OCI-LY1 (cell line): ENCODE results near the gene PGRMC2.

Source experiments
- EZH2 ChIP-seq: fragments of 200-600 bp; sonication (generic), shearing (Covaris generic); IDR thresholded peaks from 2 replicates; pipeline ENCODE4 v1.8.0; 2017; ENCODE audit warnings: borderline replicate concordance, mixed run types, mild to moderate bottlenecking, antibody characterized with exemption, low read length, moderate library complexity, mixed read lengths
- TF ChIP-seq, protein P1 (sequence below): fragments of 200-600 bp; sonication (generic), shearing (Covaris generic); IDR thresholded peaks from 2 replicates; pipeline ENCODE4 v1.5.1; 2017; ENCODE audit warnings: mild to moderate bottlenecking, antibody characterized with exemption, low read length, moderate library complexity, mixed read lengths

DNA sequence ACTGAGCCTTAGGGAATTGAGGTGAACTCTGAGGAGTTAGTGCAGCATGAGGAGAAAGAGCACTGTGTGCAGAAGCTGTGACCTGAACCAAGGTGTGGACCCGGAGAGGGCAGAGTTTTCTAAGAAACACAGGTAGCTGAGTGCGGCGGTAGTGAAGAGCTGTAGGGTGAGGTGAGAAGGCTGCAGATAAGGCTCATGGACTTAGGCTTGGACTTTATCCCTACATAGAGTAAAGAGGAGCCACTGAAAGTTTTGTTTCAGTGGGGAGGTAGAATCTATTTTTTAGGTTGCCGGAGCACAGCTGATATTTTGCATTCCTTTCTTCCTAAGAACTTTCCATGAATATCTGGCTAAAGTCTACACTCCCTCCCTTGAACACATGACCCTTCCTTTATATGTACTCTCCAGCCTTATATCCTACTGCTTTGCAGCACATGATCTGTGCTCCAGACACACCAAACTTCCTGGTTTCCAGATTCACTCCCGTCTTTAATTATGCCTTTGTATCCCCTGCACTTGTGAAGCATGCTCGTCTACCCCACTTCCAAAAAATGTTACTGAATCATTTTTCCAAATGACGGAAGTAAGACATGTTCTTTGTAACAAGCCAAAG is 10.6 kb upstream of the PGRMC2 start:
- TF ChIP-seq, protein P1, sequence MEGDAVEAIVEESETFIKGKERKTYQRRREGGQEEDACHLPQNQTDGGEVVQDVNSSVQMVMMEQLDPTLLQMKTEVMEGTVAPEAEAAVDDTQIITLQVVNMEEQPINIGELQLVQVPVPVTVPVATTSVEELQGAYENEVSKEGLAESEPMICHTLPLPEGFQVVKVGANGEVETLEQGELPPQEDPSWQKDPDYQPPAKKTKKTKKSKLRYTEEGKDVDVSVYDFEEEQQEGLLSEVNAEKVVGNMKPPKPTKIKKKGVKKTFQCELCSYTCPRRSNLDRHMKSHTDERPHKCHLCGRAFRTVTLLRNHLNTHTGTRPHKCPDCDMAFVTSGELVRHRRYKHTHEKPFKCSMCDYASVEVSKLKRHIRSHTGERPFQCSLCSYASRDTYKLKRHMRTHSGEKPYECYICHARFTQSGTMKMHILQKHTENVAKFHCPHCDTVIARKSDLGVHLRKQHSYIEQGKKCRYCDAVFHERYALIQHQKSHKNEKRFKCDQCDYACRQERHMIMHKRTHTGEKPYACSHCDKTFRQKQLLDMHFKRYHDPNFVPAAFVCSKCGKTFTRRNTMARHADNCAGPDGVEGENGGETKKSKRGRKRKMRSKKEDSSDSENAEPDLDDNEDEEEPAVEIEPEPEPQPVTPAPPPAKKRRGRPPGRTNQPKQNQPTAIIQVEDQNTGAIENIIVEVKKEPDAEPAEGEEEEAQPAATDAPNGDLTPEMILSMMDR, result no peak
- no peak for TF ChIP-seq EZH2
